GM19023 (cell line): ENCODE results near the gene VPS45.
"Not testable (repeated sequence)": the region's sequence is repeated elsewhere in the genome, so short reads cannot be mapped to it uniquely, and the experiment has no call there.

Experiments used
- ATAC-seq: cut with Tn5 transposase; IDR thresholded peaks from one replicate; pipeline ENCODE4 v1.9.1; 2021; ENCODE audit warnings: mild to moderate bottlenecking, moderate library complexity; ENCODE audit not compliant: unreplicated experiment

The VPS45 gene

GRCh38 chr1:150185481-150185880 lies 117.9 kb downstream of the VPS45 start:
- ATAC-seq, result no peak

GRCh38 chr1:150186438-150186788 lies 118.8 kb downstream of the VPS45 start:
- ATAC-seq, result not testable (repeated sequence)

GRCh38 chr1:150186789-150187559 lies 119.4 kb downstream of the VPS45 start:
- no peak for ATAC-seq

- no peak for ATAC-seq
These were observed 120.0 kb downstream of the VPS45 start for GRCh38 chr1:150187560-150187931.

GRCh38 chr1:150192012-150192411 lies 124.4 kb downstream of the VPS45 start:
- no peak for ATAC-seq

- no peak for ATAC-seq
These were observed 126.9 kb downstream of the VPS45 start for GRCh38 chr1:150194381-150195031.
